ENCODE measurements around the gene E2F1.

Gene E2F1

GRCh38 chr20:33687370-33687915 lies 1.3 kb upstream of the E2F1 start:
- no peak for DNase-seq (ENCODE audit: low read depth)

GRCh38 chr20:33686984-33687366 lies 790 bp upstream of the E2F1 start:
- DNase-seq (ENCODE audit: low read depth), result no peak

GRCh38 chr20:33685328-33686099 lies 671 bp downstream of the E2F1 start:
- no peak for DNase-seq (ENCODE audit: low read depth)

GRCh38 chr20:33684533-33685327 lies 1.5 kb downstream of the E2F1 start:
- no peak for DNase-seq (ENCODE audit: low read depth)

GRCh38 chr20:33681728-33682353 lies 4.3 kb downstream of the E2F1 start:
- DNase-seq (ENCODE audit: low read depth), result no peak

- no peak for DNase-seq (ENCODE audit: low read depth)
Observed at GRCh38 chr20:33681288-33681687, 4.9 kb downstream of the E2F1 start.

GRCh38 chr20:33680686-33681085 lies 5.5 kb downstream of the E2F1 start:
- no peak for DNase-seq (ENCODE audit: low read depth)

- DNase-seq (ENCODE audit: low read depth), result no peak
Observed at GRCh38 chr20:33679758-33680485, 6.3 kb downstream of the E2F1 start.

GRCh38 chr20:33677991-33678702 lies 8.0 kb downstream of the E2F1 start:
- DNase-seq (ENCODE audit: low read depth), result no peak

GRCh38 chr20:33676652-33677645 lies 9.2 kb downstream of the E2F1 start:
- no peak for DNase-seq (ENCODE audit: low read depth)

- no peak for DNase-seq (ENCODE audit: low read depth)
Observed at GRCh38 chr20:33676121-33676520, 10.1 kb downstream of the E2F1 start.

GRCh38 chr20:33675136-33675959 lies 10.8 kb downstream of the E2F1 start:
- DNase-seq (ENCODE audit: low read depth), result no peak

- DNase-seq (ENCODE audit: low read depth), result peak; percentile 32
Observed at GRCh38 chr20:33674294-33675135, 11.7 kb downstream of the E2F1 start, which contains the start of gene NECAB3. TSS of gene NECAB3 (minus strand) at chr20:33674428. CDS start at chr20:33674352, 76 bp downstream.

GRCh38 chr20:33673410-33674293 lies 12.5 kb downstream of the E2F1 start:
- DNase-seq (ENCODE audit: low read depth), result no peak

GRCh38 chr20:33673114-33673409 lies 13.1 kb downstream of the E2F1 start:
- DNase-seq (ENCODE audit: low read depth), result no peak

- DNase-seq (ENCODE audit: low read depth), result no peak
Observed at GRCh38 chr20:33672426-33673113, 13.6 kb downstream of the E2F1 start.
